Measurements from ENCODE around the gene SUGCT.

The SUGCT gene

GRCh38 chr7:40714363-40715052, 579.7 kb downstream of the SUGCT start:
- Histone ChIP-seq H3K4me2 (no peak overlapping the region), H3K4me1 (peaks cover 10% of the 10 kb centered on the region), H3K4me3 (no peak overlapping the region), H3K36me3 (no peaks in the 10 kb centered on the region), H3K9me3 (no peaks in the 10 kb centered on the region), H4K20me1 (no peaks in the 10 kb centered on the region), H3K27ac (no peak overlapping the region), H3K27me3 (no peaks in the 10 kb centered on the region), H3K9ac (no peak overlapping the region)
- TF ChIP-seq Cebpa-rat (IDR thresholded peaks at IDR 0.05): no peak

GRCh38 chr7:40715053-40715430, 580.2 kb downstream of the SUGCT start:
- H3K9ac ChIP-seq: no peak overlapping the region

GRCh38 chr7:40716052-40716451, 581.2 kb downstream of the SUGCT start:
- Histone ChIP-seq H3K27me3 (no peaks in the 10 kb centered on the region), H4K20me1 (no peaks in the 10 kb centered on the region), H3K36me3 (no peaks in the 10 kb centered on the region)

More at GRCh38 chr7:40715053-40715430, 580.2 kb downstream of the SUGCT start:
- no peaks in the 10 kb centered on the region for H3K36me3 ChIP-seq
- no peak for TF ChIP-seq Cebpa-rat (IDR thresholded peaks at IDR 0.05)
- H3K27ac ChIP-seq: no peak overlapping the region
- H3K27me3 ChIP-seq: no peaks in the 10 kb centered on the region
- H3K9me3 ChIP-seq: no peaks in the 10 kb centered on the region
- H3K4me3 ChIP-seq: no peak overlapping the region
- no peaks in the 10 kb centered on the region for H4K20me1 ChIP-seq
- no peak overlapping the region for H3K4me2 ChIP-seq
- H3K4me1 ChIP-seq: peaks cover 10% of the 10 kb centered on the region

GRCh38 chr7:40717242-40717641, 582.4 kb downstream of the SUGCT start:
- H3K4me2 ChIP-seq: peak overlapping the region; percentile 47
- no peak overlapping the region for H3K9ac ChIP-seq
- H3K27me3 ChIP-seq: no peaks in the 10 kb centered on the region

More at GRCh38 chr7:40716052-40716451, 581.2 kb downstream of the SUGCT start:
- Histone ChIP-seq H3K4me2 (no peak overlapping the region), H3K4me1 (peaks cover 10% of the 10 kb centered on the region), H3K27ac (no peak overlapping the region), H3K4me3 (no peak overlapping the region), H3K9ac (no peak overlapping the region), H3K9me3 (no peaks in the 10 kb centered on the region)
- TF ChIP-seq Cebpa-rat (IDR thresholded peaks at IDR 0.05): no peak

GRCh38 chr7:40720416-40720815, 585.6 kb downstream of the SUGCT start:
- H3K4me3 ChIP-seq: no peak overlapping the region
- H3K9me3 ChIP-seq: no peaks in the 10 kb centered on the region
- no peak for TF ChIP-seq Cebpa-rat (IDR thresholded peaks at IDR 0.05)
- no peaks in the 10 kb centered on the region for H3K27me3 ChIP-seq
- no peak overlapping the region for H3K9ac ChIP-seq
- no peaks in the 10 kb centered on the region for H4K20me1 ChIP-seq
- no peak overlapping the region for H3K27ac ChIP-seq
- no peaks in the 10 kb centered on the region for H3K36me3 ChIP-seq
- H3K4me2 ChIP-seq: no peak overlapping the region
- peaks cover 10% of the 10 kb centered on the region for H3K4me1 ChIP-seq

More at GRCh38 chr7:40717242-40717641, 582.4 kb downstream of the SUGCT start:
- H3K9me3 ChIP-seq: no peaks in the 10 kb centered on the region
- H3K27ac ChIP-seq: peak overlapping the region; percentile 56
- no peak for TF ChIP-seq Cebpa-rat (IDR thresholded peaks at IDR 0.05)
- no peaks in the 10 kb centered on the region for H4K20me1 ChIP-seq
- H3K4me3 ChIP-seq: no peak overlapping the region
- H3K36me3 ChIP-seq: no peaks in the 10 kb centered on the region
- H3K4me1 ChIP-seq: peaks cover 10% of the 10 kb centered on the region

- H3K27me3 ChIP-seq: no peaks in the 10 kb centered on the region
- H3K4me1 ChIP-seq: peaks cover 10% of the 10 kb centered on the region
- no peaks in the 10 kb centered on the region for H4K20me1 ChIP-seq
- H3K9me3 ChIP-seq: no peaks in the 10 kb centered on the region
- H3K4me3 ChIP-seq: no peak overlapping the region
- TF ChIP-seq Cebpa-rat (IDR thresholded peaks at IDR 0.05): no peak
- no peak overlapping the region for H3K9ac ChIP-seq
- H3K36me3 ChIP-seq: no peaks in the 10 kb centered on the region
- H3K27ac ChIP-seq: no peak overlapping the region
- no peak overlapping the region for H3K4me2 ChIP-seq
These were observed 586.6 kb downstream of the SUGCT start for GRCh38 chr7:40721342-40721949.

GRCh38 chr7:40722242-40722641, 587.4 kb downstream of the SUGCT start:
- TF ChIP-seq Cebpa-rat (IDR thresholded peaks at IDR 0.05): no peak
- H3K36me3 ChIP-seq: no peaks in the 10 kb centered on the region
- no peak overlapping the region for H3K27ac ChIP-seq
- H3K9ac ChIP-seq: no peak overlapping the region
- H4K20me1 ChIP-seq: no peaks in the 10 kb centered on the region
- peaks cover 4% of the 10 kb centered on the region for H3K4me1 ChIP-seq
- no peak overlapping the region for H3K4me2 ChIP-seq
- H3K9me3 ChIP-seq: no peaks in the 10 kb centered on the region
- no peak overlapping the region for H3K4me3 ChIP-seq
- no peaks in the 10 kb centered on the region for H3K27me3 ChIP-seq

- Histone ChIP-seq H4K20me1 (no peaks in the 10 kb centered on the region), H3K27me3 (no peaks in the 10 kb centered on the region), H3K27ac (no peak overlapping the region), H3K9ac (no peak overlapping the region), H3K36me3 (no peaks in the 10 kb centered on the region), H3K4me2 (no peak overlapping the region), H3K9me3 (no peaks in the 10 kb centered on the region), H3K4me3 (no peak overlapping the region), H3K4me1 (no peaks in the 10 kb centered on the region)
- no peak for TF ChIP-seq Cebpa-rat (IDR thresholded peaks at IDR 0.05)
These were observed 589.0 kb downstream of the SUGCT start for GRCh38 chr7:40723829-40724228.

GRCh38 chr7:40726559-40726958, 591.8 kb downstream of the SUGCT start:
- Histone ChIP-seq H3K9ac (no peak overlapping the region), H3K4me2 (no peak overlapping the region), H3K36me3 (no peaks in the 10 kb centered on the region), H3K9me3 (no peaks in the 10 kb centered on the region), H4K20me1 (no peaks in the 10 kb centered on the region), H3K27ac (no peak overlapping the region), H3K4me3 (no peak overlapping the region), H3K27me3 (no peaks in the 10 kb centered on the region), H3K4me1 (no peaks in the 10 kb centered on the region)
- no peak for TF ChIP-seq Cebpa-rat (IDR thresholded peaks at IDR 0.05)

GRCh38 chr7:40733114-40733513, 598.3 kb downstream of the SUGCT start:
- Histone ChIP-seq H3K4me3 (no peak overlapping the region), H3K4me2 (peak overlapping the region; percentile 39), H3K4me1 (peaks cover 17% of the 10 kb centered on the region), H3K27me3 (no peaks in the 10 kb centered on the region), H3K27ac (no peak overlapping the region), H4K20me1 (no peaks in the 10 kb centered on the region), H3K9me3 (no peaks in the 10 kb centered on the region), H3K9ac (no peak overlapping the region), H3K36me3 (no peaks in the 10 kb centered on the region)
- TF ChIP-seq Cebpa-rat (IDR thresholded peaks at IDR 0.05): no peak
